Liver (tissue), 9 donors: ENCODE results near the gene ZFP36L2. TPM values are rescaled to one million over a fixed set of nuclear protein-coding genes. Genes with fewer than 3 reads are reported as not detected.

Experiments used
- DNase-seq: peaks from one replicate; pipeline ENCODE4 v3.0.0-alpha.2; 2017; ENCODE audit warnings: low spot score
- H3K27ac ChIP-seq, 2 donors: one replicate each; pipeline ENCODE4 v1.7.0; 2013; ENCODE audit warnings: inconsistent platforms in 2 of 2, low read length in 2 of 2, control low read depth in 1 of 2, low read depth in 1 of 2, mild to moderate bottlenecking in 1 of 2
- H3K27me3 ChIP-seq, 4 donors: one replicate each; pipeline versions ENCODE4 v1.6.1 to v1.7.0; 2013; ENCODE audit warnings: low read length in 3 of 4, inconsistent platforms in 1 of 4, mild to moderate bottlenecking in 1 of 4, moderate library complexity in 1 of 4; ENCODE audit not compliant: control insufficient read depth in 4 of 4, insufficient read depth in 4 of 4
- H3K36me3 ChIP-seq, 4 donors: one replicate each; pipeline versions ENCODE4 v1.6.1 to v1.7.0; 2013; ENCODE audit warnings: low read length in 3 of 4, mild to moderate bottlenecking in 3 of 4, low read depth in 1 of 4, moderate library complexity in 1 of 4; ENCODE audit not compliant: control insufficient read depth in 4 of 4, insufficient read depth in 3 of 4
- H3K4me1 ChIP-seq, 4 donors: one replicate each; pipeline versions ENCODE4 v1.6.1 to v1.7.0; 2013; ENCODE audit warnings: low read length in 3 of 4, mild to moderate bottlenecking in 3 of 4, moderate library complexity in 1 of 4; ENCODE audit not compliant: control insufficient read depth in 4 of 4, insufficient read depth in 4 of 4
- H3K4me3 ChIP-seq, 3 donors: one replicate each; pipeline versions ENCODE4 v1.6.1 to v1.7.0; 2013; ENCODE audit warnings: low read length in 3 of 3, control low read depth in 1 of 3, low read depth in 1 of 3, mild to moderate bottlenecking in 1 of 3
- H3K9ac ChIP-seq, 2 donors: one replicate each; pipeline ENCODE4 v1.7.0; 2013; ENCODE audit warnings: low read length in 2 of 2, mild to moderate bottlenecking in 2 of 2, moderate library complexity in 2 of 2, control low read depth in 1 of 2, low read depth in 1 of 2
- H3K9me3 ChIP-seq, 4 donors: one replicate each; pipeline versions ENCODE4 v1.6.1 to v1.7.0; 2013; ENCODE audit warnings: low read length in 3 of 4; ENCODE audit not compliant: control insufficient read depth in 4 of 4
- CTCF ChIP-seq: fragments of 150-350 bp; IDR thresholded peaks from 2 replicates; pipeline ENCODE4 v1.5.1; 2017; ENCODE audit warnings: improper control_type of control experiment, low read depth, low read length; ENCODE audit not compliant: missing input control
- EGR1 ChIP-seq, 2 donors: IDR thresholded peaks; 2 replicates each; pipeline ENCODE4 v1.6.1; 2016 to 2018; ENCODE audit warnings: antibody characterized with exemption in 2 of 2, low read depth in 2 of 2
- HNF4A ChIP-seq, 2 donors: conservative IDR thresholded peaks; 2 replicates each; pipeline ENCODE4 v1.6.1; 2016; ENCODE audit warnings: antibody characterized with exemption in 2 of 2, mild to moderate bottlenecking in 2 of 2
- HNF4G ChIP-seq: IDR thresholded peaks from 2 replicates; pipeline ENCODE4 v1.6.1; 2016; ENCODE audit warnings: antibody characterized with exemption
- RAD21 ChIP-seq, 2 donors: IDR thresholded peaks; 2 replicates each; pipeline ENCODE4 v1.6.1; 2016; ENCODE audit warnings: antibody characterized with exemption in 2 of 2, mild to moderate bottlenecking in 2 of 2
- RXRA ChIP-seq, 2 donors: IDR thresholded peaks; 2 replicates each; pipeline ENCODE4 v1.6.1; 2017 to 2018; ENCODE audit warnings: antibody characterized with exemption in 2 of 2, mild to moderate bottlenecking in 1 of 2
- SP1 ChIP-seq: IDR thresholded peaks from 2 replicates; pipeline ENCODE4 v1.6.1; 2018; ENCODE audit warnings: antibody characterized with exemption, mild to moderate bottlenecking
- YY1 ChIP-seq: IDR thresholded peaks from 2 replicates; pipeline ENCODE4 v1.6.1; 2016; ENCODE audit warnings: antibody characterized with exemption, mild to moderate bottlenecking
- WGBS: extraction: QIAGEN DNeasy Blood & Tissue Kit; methylation state at CpG from one replicate; pipeline ENCODE4 v1.1.7; 2013; 5-methylcytosine and 5-hydroxymethylcytosine counted together
- polyA plus RNA-seq, 2 donors: library from polyadenylated mRNA; stranded (reverse) in 1 of 2; unstranded in 1 of 2; fragments of 200-250 nt in 1 of 2; fragments of >200 nt in 1 of 2; fragmentation: Nextera tagmentation in 1 of 2; extraction: Ambion mirVana in 1 of 2; gene quantifications; one replicate each; pipeline versions ENCODE4 v1.2.1 to v1.2.3, GENCODE V29; 2013 to 2015
- total RNA-seq, 2 donors: library from RNA; depleted of rRNA; stranded (reverse); fragments of >200 nt; gene quantifications; one replicate each; pipeline ENCODE4 v1.2.3, GENCODE V29; 2014
- TF ChIP-seq, protein P1 (sequence below): IDR thresholded peaks from 2 replicates; pipeline ENCODE4 v1.6.1; 2016; ENCODE audit warnings: antibody characterized with exemption
- donor health status: healthy.
- donor health status: healthy.
- donor health status: healthy.
- donor health status: healthy.
- donor health status: healthy.

Gene ZFP36L2
- total and polyA plus RNA-seq, 4 donors = 10.3 to 26.8 (median 18.9) TPM

DNA sequence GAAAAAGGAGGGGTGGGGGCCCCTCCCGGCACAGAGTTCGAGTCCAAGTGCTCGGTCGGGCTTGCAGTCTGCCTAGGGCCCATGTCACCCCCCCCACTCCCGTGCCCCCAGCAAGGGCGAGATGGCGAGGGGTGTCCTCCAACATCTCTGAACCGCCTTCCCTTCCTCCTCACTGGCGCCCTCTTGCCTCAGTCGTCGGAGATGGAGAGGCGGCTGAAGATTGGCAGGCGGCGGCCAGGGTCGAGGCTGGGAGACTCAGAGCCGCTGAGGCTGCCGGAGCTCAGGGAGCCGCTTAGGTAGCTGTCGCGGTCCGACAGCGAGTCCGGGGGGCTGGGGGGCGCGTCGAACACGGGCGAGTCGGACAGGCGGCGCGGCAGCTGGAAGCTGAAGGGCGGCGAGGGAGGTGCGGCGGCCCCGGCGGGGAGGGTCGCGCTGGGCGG, 2.3 kb downstream of the ZFP36L2 start:
- H3K9me3 ChIP-seq = no peaks in the 10 kb centered on the region
- peak overlapping the region; percentile 37 to 94 for H3K9ac ChIP-seq
- H3K27ac ChIP-seq = peak overlapping the region; percentile 34 to 99
- TF ChIP-seq, protein P1, sequence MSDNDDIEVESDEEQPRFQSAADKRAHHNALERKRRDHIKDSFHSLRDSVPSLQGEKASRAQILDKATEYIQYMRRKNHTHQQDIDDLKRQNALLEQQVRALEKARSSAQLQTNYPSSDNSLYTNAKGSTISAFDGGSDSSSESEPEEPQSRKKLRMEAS = no peak
- peak; percentile 45 to 46 for TF ChIP-seq RAD21 (IDR thresholded peaks at IDR 0.05)
- TF ChIP-seq RXRA (IDR thresholded peaks at IDR 0.05) = no peak
- TF ChIP-seq EGR1 (IDR thresholded peaks at IDR 0.05; ENCODE audit: low read depth in 2 of 2) = no peak
- no peak for TF ChIP-seq HNF4A (conservative IDR thresholded peaks at IDR 0.05)
- no peak for TF ChIP-seq SP1
- no peak for TF ChIP-seq YY1
- peak; percentile 6 for TF ChIP-seq CTCF
- peak overlapping the region; percentile 61 to 97 (median 84) for H3K4me3 ChIP-seq
- H3K27me3 ChIP-seq = no peaks in the 10 kb centered on the region
- peak; percentile 82 for DNase-seq
- under 1% methylated on average over 41 of the region's 41 CpGs for WGBS
- peaks cover 0 to 8% (median 1%) of the 10 kb centered on the region in 4 donors for H3K36me3 ChIP-seq
- H3K4me1 ChIP-seq = peaks cover 11 to 66% (median 53%) of the 10 kb centered on the region in 4 donors

DNA sequence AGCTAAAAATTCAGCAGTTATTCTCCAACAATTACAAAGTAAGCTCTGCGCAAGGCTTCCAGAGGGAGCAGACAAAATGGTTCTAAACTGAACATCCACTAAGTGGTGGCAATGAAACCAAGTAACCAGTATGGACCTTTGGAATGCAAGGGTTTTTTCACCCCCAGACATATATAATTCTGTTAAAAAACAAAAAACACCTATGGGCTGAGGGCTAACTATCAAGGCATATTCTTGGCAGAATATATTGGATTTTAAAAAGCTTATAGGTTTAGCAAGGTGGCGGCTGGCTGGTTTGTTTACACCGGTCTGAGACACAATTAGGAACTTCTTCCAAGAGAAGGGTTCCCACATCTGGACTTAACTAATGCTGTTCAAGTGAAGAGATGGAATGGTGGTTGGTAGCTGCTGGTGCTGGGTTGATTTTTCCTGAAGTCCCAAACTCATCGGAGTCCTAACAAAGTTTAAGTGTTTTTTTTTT, 2.8 kb downstream of the ZFP36L2 start:
- Histone ChIP-seq H3K9ac (peak overlapping the region; percentile 73 to 94), H3K9me3 (no peaks in the 10 kb centered on the region), H3K36me3 (peaks cover 0 to 8% (median 1%) of the 10 kb centered on the region in 4 donors), H3K4me3 (peak overlapping the region; percentile 52 to 97 (median 84)), H3K27ac (peak overlapping the region in 1 of 2 donors; percentile 99), H3K27me3 (no peaks in the 10 kb centered on the region), H3K4me1 (peaks cover 14 to 66% (median 53%) of the 10 kb centered on the region in 4 donors)
- TF ChIP-seq YY1 (peak; percentile 13), CTCF (no peak)
- no peak for DNase-seq
- 10% methylated on average over 4 of the region's 4 CpGs for WGBS

GRCh38 chr2:43222475-43223309, 3.7 kb downstream of the ZFP36L2 start:
- H3K27me3 ChIP-seq = no peaks in the 10 kb centered on the region
- peaks cover 12 to 60% (median 49%) of the 10 kb centered on the region in 4 donors for H3K4me1 ChIP-seq
- H3K9ac ChIP-seq = peak overlapping the region; percentile 73 to 94
- H3K4me3 ChIP-seq = peak overlapping the region; percentile 48 to 84 (median 52)
- DNase-seq = no peak
- peaks cover 0 to 8% (median 1%) of the 10 kb centered on the region in 4 donors for H3K36me3 ChIP-seq
- H3K27ac ChIP-seq = peak overlapping the region; percentile 76 to 89
- H3K9me3 ChIP-seq = no peaks in the 10 kb centered on the region
- TF ChIP-seq HNF4G (no peak), HNF4A (conservative IDR thresholded peaks at IDR 0.05) (no peak)
- 12% methylated on average over 8 of the region's 8 CpGs for WGBS
